NT2/D1 (cell line): ENCODE measurements around the gene NAA16.

Experiments used
- DNase-seq: peaks from one replicate; pipeline ENCODE4 v3.0.0-alpha.2; 2011; ENCODE audit warnings: low read depth, low spot score
- H3K27me3 ChIP-seq: 2 replicates; pipeline ENCODE4 v1.6.0; 2011; ENCODE audit warnings: mild to moderate bottlenecking; ENCODE audit not compliant: insufficient read length, insufficient read depth
- H3K36me3 ChIP-seq: 2 replicates; pipeline ENCODE4 v1.6.1; 2011; ENCODE audit warnings: mild to moderate bottlenecking, low read length, mixed read lengths; ENCODE audit not compliant: insufficient read depth, insufficient read length
- H3K4me1 ChIP-seq: 2 replicates; pipeline ENCODE4 v1.5.1; 2011; ENCODE audit not compliant: insufficient read depth, insufficient read length
- H3K4me3 ChIP-seq: 2 replicates; pipeline ENCODE4 v1.5.1; 2011; ENCODE audit warnings: low read depth; ENCODE audit not compliant: insufficient read length
- H3K9ac ChIP-seq: 2 replicates; pipeline ENCODE4 v1.6.0; 2011; ENCODE audit warnings: low read depth; ENCODE audit not compliant: insufficient read length
- H3K9me3 ChIP-seq: 2 replicates; pipeline ENCODE4 v1.5.1; 2011; ENCODE audit warnings: mild to moderate bottlenecking, low read length; ENCODE audit not compliant: insufficient read depth
- SUZ12 ChIP-seq: IDR thresholded peaks from 2 replicates; pipeline ENCODE4 v1.6.1; 2011; ENCODE audit not compliant: insufficient read length, insufficient read depth; ENCODE audit errors: extremely low read depth
- YY1 ChIP-seq: IDR thresholded peaks from 2 replicates; pipeline ENCODE4 v1.6.1; 2011; ENCODE audit not compliant: insufficient read length, insufficient read depth
- ZNF274 ChIP-seq: IDR thresholded peaks from 2 replicates; pipeline ENCODE4 v1.6.1; 2011; ENCODE audit warnings: mild to moderate bottlenecking, low read depth, low read length

The NAA16 gene

DNA sequence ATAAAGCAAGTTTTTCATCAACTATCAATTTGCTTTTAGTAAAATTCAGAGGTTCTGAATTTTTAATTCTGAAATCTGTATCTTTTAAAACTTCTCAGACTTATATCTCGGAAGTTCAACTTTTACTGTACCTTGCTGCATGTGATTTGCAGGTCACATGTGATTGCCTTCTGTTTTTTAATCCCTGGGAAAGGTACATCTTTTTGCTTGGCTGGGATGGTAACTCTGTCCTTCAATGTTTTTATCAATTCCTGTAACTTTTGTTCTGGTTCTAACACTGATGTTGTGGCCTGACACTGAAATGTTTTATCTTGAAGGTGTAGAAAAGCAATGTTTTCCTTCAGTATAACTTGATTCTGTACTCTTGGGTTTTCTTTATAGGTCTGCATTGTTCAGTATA lies 16.2 kb upstream of the NAA16 start:
- H3K4me1 ChIP-seq = no peaks in the 10 kb centered on the region
- no peak for TF ChIP-seq ZNF274
- TF ChIP-seq YY1 = no peak
- TF ChIP-seq SUZ12 = no peak
- H3K36me3 ChIP-seq = no peaks in the 10 kb centered on the region
- H3K9ac ChIP-seq = no peak overlapping the region
- H3K27me3 ChIP-seq = no peaks in the 10 kb centered on the region
- peaks cover 6% of the 10 kb centered on the region; the same call in 1 of the 2 replicates for H3K9me3 ChIP-seq
- no peak overlapping the region for H3K4me3 ChIP-seq
- no peak for DNase-seq

DNA sequence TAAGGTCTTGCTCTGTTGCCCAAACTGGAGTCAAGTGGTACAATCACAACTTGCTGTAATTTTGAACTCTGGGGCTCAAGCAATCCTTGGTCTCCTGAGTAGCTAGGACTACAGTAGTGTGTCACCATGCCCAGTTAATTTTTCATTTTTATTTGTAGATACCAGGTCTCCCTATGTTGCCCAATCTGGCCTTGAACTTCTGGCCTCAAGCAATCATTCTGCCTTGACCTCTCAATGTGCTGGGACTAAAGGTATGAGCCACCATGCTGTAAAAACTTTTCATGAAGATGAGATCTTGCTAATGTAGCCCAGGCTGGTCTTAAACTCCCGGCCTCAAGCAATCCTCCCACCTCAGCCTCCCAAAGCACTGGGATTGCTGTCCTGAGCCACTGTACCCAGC lies 15.1 kb upstream of the NAA16 start:
- no peak for DNase-seq

GRCh38 chr13:41296879-41297646 lies 14.0 kb upstream of the NAA16 start:
- no peak for DNase-seq
- Histone ChIP-seq H3K9me3 (peaks cover 6% of the 10 kb centered on the region; the same call in 1 of the 2 replicates), H3K4me3 (no peak overlapping the region), H3K4me1 (no peaks in the 10 kb centered on the region), H3K36me3 (no peaks in the 10 kb centered on the region), H3K9ac (no peak overlapping the region), H3K27me3 (no peaks in the 10 kb centered on the region)
- TF ChIP-seq ZNF274 (no peak), SUZ12 (no peak), YY1 (no peak)

More for the DNA sequence above, 15.1 kb upstream of the NAA16 start:
- TF ChIP-seq SUZ12 = no peak
- no peak for TF ChIP-seq ZNF274
- no peak for TF ChIP-seq YY1
- Histone ChIP-seq H3K4me3 (no peak overlapping the region), H3K4me1 (no peaks in the 10 kb centered on the region), H3K27me3 (no peaks in the 10 kb centered on the region), H3K9ac (no peak overlapping the region), H3K36me3 (no peaks in the 10 kb centered on the region), H3K9me3 (peaks cover 6% of the 10 kb centered on the region; the same call in 1 of the 2 replicates)

DNA sequence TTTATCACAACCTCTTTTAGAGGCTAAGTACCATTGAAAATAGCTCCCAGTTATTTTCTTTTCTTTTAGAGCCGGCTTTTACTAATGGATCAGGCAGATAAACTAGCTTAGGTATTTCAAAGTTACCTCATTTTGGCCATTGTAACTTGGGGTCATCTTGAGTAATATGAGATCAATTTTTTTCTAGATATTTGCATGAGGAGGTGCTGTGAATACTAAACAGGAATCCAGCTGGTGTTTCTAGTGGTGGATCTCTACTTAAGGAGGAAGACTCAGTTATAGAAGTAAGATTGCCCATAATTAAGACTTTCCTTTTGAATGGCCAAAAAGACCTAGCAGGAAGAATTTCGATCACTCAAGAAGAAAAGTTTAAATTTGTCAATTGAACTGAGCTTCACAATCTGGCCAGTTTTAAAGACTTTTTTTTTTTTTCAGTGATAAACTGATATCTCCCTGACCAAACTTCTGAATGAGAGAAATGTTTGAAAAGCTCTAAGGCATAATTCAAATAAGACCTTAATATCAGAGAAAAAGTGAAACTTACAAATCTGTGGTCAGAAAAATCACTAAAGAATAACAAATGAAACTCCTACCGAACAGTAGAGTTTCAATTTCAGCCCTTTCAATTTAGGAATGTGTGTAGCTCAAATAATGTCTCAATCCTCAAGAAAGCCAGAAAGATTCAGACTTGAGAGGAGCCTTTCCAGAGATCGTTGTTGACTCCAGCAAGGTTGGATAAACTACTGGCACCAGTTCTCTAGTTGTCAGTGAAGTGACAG lies 11.6 kb upstream of the NAA16 start:
- Histone ChIP-seq H3K9me3 (no peaks in the 10 kb centered on the region), H3K9ac (no peak overlapping the region)
- TF ChIP-seq YY1 (no peak), ZNF274 (no peak), SUZ12 (no peak)

DNA sequence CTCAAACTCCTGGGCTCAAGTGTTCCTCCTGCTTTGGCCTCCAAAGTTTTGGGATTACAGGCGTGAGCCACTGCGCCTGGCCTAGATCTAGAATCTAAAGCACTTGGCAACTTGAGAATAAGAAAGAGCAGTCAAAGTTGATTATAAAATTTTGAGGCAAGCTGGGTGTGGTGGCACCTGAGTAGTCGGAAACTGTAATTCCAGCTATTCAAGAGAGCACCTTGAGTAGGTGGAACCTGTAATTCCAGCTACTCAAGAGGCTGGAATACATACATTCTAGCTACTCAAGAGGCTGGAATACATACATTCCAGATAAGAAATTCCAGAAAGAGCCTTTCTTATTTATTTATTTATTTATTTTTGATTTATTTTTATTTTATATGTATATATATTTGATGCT lies 8.3 kb upstream of the NAA16 start:
- H3K27me3 ChIP-seq = no peaks in the 10 kb centered on the region
- H3K9ac ChIP-seq = no peak overlapping the region
- TF ChIP-seq SUZ12 (no peak), ZNF274 (no peak), YY1 (no peak)
- no peak for DNase-seq
- no peaks in the 10 kb centered on the region for H3K4me1 ChIP-seq
- no peaks in the 10 kb centered on the region for H3K36me3 ChIP-seq
- no peaks in the 10 kb centered on the region for H3K9me3 ChIP-seq
- H3K4me3 ChIP-seq = no peak overlapping the region

More for the DNA sequence above, 11.6 kb upstream of the NAA16 start:
- no peaks in the 10 kb centered on the region for H3K4me1 ChIP-seq
- H3K27me3 ChIP-seq = no peaks in the 10 kb centered on the region
- H3K36me3 ChIP-seq = no peaks in the 10 kb centered on the region
- no peak for DNase-seq
- H3K4me3 ChIP-seq = no peak overlapping the region

DNA sequence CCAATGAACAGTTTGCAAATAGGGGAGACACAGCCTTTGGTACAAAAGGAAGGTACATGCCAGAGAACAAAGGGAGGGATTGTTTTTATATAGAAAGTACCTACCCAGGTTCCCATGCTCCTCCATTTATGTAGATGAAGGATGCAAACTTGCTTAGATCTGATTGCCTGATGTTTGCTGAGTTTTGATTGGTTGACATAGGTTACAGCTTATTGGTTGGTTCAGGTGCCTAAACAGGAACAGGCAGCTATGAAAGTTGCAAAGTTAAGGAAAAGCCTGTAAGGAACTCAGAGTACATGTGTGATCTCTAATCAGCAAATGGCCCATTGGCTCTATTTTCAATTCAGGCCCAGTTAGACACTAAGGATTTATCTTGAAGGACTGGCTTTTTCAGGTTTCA lies 6.5 kb upstream of the NAA16 start:
- no peak overlapping the region for H3K4me3 ChIP-seq
- no peaks in the 10 kb centered on the region for H3K4me1 ChIP-seq
- TF ChIP-seq SUZ12 (no peak), ZNF274 (no peak), YY1 (no peak)
- H3K27me3 ChIP-seq = no peaks in the 10 kb centered on the region
- H3K9ac ChIP-seq = no peak overlapping the region
- no peaks in the 10 kb centered on the region for H3K36me3 ChIP-seq
- no peaks in the 10 kb centered on the region for H3K9me3 ChIP-seq
- no peak for DNase-seq
